ENCODE measurements around the gene DNAH2. TPM values are rescaled to one million over a fixed set of nuclear protein-coding genes. Genes with fewer than 3 reads are reported as not detected.

DNAH2 gene
- total and polyA plus RNA-seq, 7 donors: under 0.01 to 0.36 (median 0.30) TPM; not detected in 3

GRCh38 chr17:7676533-7676932, 41.0 kb upstream of the DNAH2 start:
- no peak overlapping the region for H3K27ac ChIP-seq

GRCh38 chr17:7677388-7678067, 40.0 kb upstream of the DNAH2 start:
- Histone ChIP-seq H3K4me1 (no peaks in the 10 kb centered on the region), H3K4me3 (no peak overlapping the region), H3K36me3 (peaks cover 20 to 36% (median 23%) of the 10 kb centered on the region in 4 donors), H3K9me3 (peaks cover 0 to 5% (median 0%) of the 10 kb centered on the region in 4 donors), H3K27me3 (no peaks in the 10 kb centered on the region), H3K27ac (no peak overlapping the region)
- DNase-seq: no peak
- WGBS, 2 donors: 87 to 91% methylated on average over 10 of the region's 10 CpGs
- TF ChIP-seq POLR2AphosphoS5 (IDR thresholded peaks at IDR 0.05) (no peak), POLR2A (IDR thresholded peaks at IDR 0.05) (no peak), EP300 (IDR thresholded peaks at IDR 0.05) (no peak), CTCF (IDR thresholded peaks at IDR 0.05) (no peak)
- intact Hi-C loops (cut with DNase I): no loop called here

More at GRCh38 chr17:7676533-7676932, 41.0 kb upstream of the DNAH2 start:
- no peak for DNase-seq
- intact Hi-C loops (cut with DNase I): no loop called here
- peaks cover 0 to 5% (median 0%) of the 10 kb centered on the region in 4 donors for H3K9me3 ChIP-seq
- H3K4me1 ChIP-seq: no peaks in the 10 kb centered on the region
- WGBS, 2 donors: 89 to 96% methylated on average over 5 of the region's 5 CpGs
- no peak overlapping the region for H3K4me3 ChIP-seq
- peaks cover 20 to 45% (median 28%) of the 10 kb centered on the region in 4 donors for H3K36me3 ChIP-seq
- no peaks in the 10 kb centered on the region for H3K27me3 ChIP-seq
- TF ChIP-seq CTCF (IDR thresholded peaks at IDR 0.05) (no peak), EP300 (IDR thresholded peaks at IDR 0.05) (no peak), POLR2A (IDR thresholded peaks at IDR 0.05) (no peak), POLR2AphosphoS5 (IDR thresholded peaks at IDR 0.05) (no peak)

- Histone ChIP-seq H3K27me3 (no peaks in the 10 kb centered on the region), H3K27ac (peak overlapping the region; percentile 90 to 97 (median 96)), H3K9me3 (no peaks in the 10 kb centered on the region), H3K4me3 (peak overlapping the region; percentile 75 to 92 (median 82)), H3K36me3 (no peaks in the 10 kb centered on the region), H3K4me1 (peaks cover 0 to 28% (median 26%) of the 10 kb centered on the region in 4 donors)
- DNase-seq: no peak
- WGBS, 2 donors: 18 to 51% methylated on average over 15 of the region's 15 CpGs
- TF ChIP-seq CTCF (IDR thresholded peaks at IDR 0.05) (no peak), POLR2A (IDR thresholded peaks at IDR 0.05) (no peak), POLR2AphosphoS5 (IDR thresholded peaks at IDR 0.05) (no peak), EP300 (IDR thresholded peaks at IDR 0.05) (no peak)
- intact Hi-C loops (cut with DNase I): loop anchor here (5.0 to 10.0 kb wide), 2 partner anchors 33 to 170 kb away; partner anchors contain the start of gene ATP1B2
These were observed 32.6 kb upstream of the DNAH2 start for GRCh38 chr17:7684851-7685532.

GRCh38 chr17:7685533-7686221, 31.9 kb upstream of the DNAH2 start:
- Histone ChIP-seq H3K4me1 (peaks cover 0 to 28% (median 26%) of the 10 kb centered on the region in 4 donors), H3K27ac (peak overlapping the region; percentile 90 to 97 (median 96)), H3K36me3 (peaks cover 0 to 5% (median 0%) of the 10 kb centered on the region in 4 donors), H3K9me3 (no peaks in the 10 kb centered on the region), H3K4me3 (peak overlapping the region; percentile 75 to 92 (median 82)), H3K27me3 (no peaks in the 10 kb centered on the region)
- 2 to 8% methylated on average over 44 of the region's 44 CpGs for WGBS, 2 donors
- peak; percentile 49 to 63 for TF ChIP-seq POLR2A (IDR thresholded peaks at IDR 0.05)
- TF ChIP-seq POLR2AphosphoS5 (IDR thresholded peaks at IDR 0.05): peak; percentile 84 to 93 (median 91)
- TF ChIP-seq EP300 (IDR thresholded peaks at IDR 0.05): peak in 3 of 4 donors; percentile 59 to 86 (median 78)
- TF ChIP-seq CTCF (IDR thresholded peaks at IDR 0.05): no peak
- peak; percentile 96 for DNase-seq
- intact Hi-C loops (cut with DNase I): loop anchor here (2.0 to 10.0 kb wide), 3 partner anchors 33 to 171 kb away; partner anchors contain the start of genes ATP1B2 and SAT2

Data from sigmoid colon (tissue), 7 donors.